ENCODE data around the gene PLCH2.

Gene PLCH2

DNA sequence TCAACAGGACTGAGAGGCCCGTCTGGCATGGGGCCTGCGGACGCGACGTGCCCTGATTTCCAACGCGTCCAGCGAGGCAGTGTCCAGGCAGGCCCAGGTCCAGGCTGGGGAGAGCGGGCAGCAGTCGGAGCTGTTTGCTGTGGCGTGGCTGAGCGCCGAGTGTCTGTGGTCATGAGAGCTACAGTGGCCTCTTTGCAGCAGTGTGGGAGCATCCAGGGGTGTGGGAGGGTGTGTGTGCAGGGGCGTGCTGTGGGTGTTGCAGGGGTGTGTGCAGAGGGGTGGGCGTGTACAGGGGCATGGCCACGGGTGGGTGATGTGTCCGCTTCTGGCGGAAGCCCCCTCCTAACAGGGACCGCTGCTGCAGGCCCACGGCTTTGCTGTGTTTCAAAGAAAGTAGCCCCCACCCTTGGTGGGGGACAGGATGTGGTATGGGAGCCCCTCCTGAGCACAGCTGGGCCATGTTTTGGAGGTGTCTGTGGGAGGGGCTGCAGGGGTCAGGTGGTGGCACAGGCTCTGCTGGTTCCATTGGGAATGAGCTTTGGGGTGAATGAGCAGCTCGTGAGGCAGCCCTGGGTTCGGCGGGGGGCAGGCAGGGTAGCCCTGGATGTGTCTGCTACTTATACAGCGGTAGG, 17.7 kb downstream of the PLCH2 start:
- no peak for TF ChIP-seq YY1 (IDR thresholded peaks at IDR 0.05; ENCODE audit: low read depth)

DNA sequence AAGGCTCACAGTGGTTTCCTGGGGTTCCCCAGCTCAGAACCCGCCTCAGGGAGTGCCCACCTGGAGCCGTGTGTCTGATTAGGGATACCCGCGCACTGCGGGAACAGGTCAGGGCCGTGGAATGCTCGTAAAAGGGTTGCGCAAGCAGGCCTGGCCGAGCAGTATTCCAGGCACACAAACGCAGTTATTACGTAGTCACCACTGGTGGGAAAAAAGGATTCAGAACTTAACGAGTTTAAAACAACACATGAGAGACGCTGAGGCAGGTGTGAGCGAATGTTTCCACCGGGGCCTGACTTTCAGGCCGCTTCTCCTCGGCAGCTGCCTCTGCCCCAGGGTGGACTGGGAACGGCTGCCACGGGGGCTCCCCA, 18.2 kb downstream of the PLCH2 start:
- TF ChIP-seq RAD21 (IDR thresholded peaks at IDR 0.05; ENCODE audit: low read depth): no peak
- peak; percentile 59; the same call in 1 of the 2 replicates for TF ChIP-seq TEAD4 (IDR thresholded peaks at IDR 0.05)
- TF ChIP-seq CEBPB (IDR thresholded peaks at IDR 0.05): peak; percentile 98

DNA sequence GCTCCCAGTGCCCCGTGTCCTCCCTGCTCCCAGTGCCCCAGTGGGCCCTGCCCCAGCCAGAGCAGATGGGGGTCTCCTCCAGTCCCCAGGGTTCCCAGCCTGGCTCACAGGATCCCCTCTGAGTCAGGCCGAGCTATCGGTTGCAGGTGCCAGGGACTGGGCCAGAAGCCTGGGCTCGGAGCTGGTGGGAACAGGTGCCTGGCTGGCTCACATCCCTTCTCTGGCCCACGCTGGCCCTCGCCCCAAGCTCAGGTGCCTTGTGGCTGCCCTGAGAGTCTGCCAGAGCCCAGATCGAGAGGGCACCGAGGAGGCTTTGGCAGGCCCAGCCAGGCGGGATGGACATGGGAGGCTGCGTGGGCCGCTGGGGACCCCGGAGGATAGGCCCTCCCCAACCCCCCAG, 18.9 kb downstream of the PLCH2 start:
- TF ChIP-seq YY1 (IDR thresholded peaks at IDR 0.05; ENCODE audit: low read depth) (no peak), ZBTB7A (IDR thresholded peaks at IDR 0.05; ENCODE audit: low read depth) (0 out of 2 replicates have a peak, but pooled peaks have one; percentile 7)

DNA sequence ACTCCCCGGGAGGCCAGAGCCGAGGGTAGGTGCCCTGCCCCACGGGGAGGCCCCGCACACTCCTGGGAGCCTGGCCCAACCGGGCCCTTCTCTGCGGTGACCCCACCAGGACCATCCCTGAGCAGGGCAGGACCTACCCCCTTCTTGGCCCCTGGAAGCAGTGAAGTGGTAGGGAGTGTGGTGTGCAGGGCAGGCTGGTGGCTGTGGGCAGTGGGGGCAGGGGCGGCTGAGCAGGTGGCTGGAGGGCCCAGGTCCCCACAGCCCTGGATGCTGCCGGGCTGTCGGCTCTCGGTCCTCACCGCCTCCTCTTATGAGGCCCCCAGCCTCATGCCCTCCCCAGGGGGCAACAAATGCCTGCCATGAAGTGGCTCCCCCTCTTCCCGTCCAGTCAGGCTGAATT, 19.5 kb downstream of the PLCH2 start:
- TF ChIP-seq EP300 (IDR thresholded peaks at IDR 0.05; ENCODE audit: borderline replicate concordance) (no peak), TCF12 (IDR thresholded peaks at IDR 0.05; ENCODE audit: low read depth) (no peak), ZBTB7A (IDR thresholded peaks at IDR 0.05; ENCODE audit: low read depth) (0 out of 2 replicates have a peak, but pooled peaks have one; percentile 2)

DNA sequence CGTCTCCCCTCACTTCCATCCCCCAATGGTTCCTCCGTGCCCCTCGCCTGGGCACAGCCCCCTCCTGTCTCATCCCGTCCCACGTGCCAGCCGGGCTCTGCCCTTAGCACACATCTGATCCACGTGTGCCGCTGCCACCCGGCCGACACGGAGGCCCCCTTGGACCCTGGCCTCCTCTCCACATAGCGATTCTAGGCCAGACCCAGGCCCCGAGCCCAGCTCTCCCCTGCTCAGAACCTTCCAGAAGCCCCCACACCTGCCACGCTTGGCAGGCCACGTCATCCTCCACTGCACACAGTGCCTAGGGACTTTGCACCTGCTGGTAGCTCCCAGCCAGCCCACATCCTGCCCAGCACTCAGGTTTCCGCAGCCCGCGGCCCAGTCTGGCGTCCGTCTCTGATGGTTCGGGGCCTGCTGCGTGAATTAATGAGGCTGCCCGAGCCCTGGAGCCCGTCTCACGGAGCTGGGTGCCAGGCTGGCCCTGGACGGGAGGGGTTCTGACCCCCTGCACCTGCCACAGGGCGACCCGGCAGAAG, 20.1 kb downstream of the PLCH2 start:
- TF ChIP-seq, protein P1, sequence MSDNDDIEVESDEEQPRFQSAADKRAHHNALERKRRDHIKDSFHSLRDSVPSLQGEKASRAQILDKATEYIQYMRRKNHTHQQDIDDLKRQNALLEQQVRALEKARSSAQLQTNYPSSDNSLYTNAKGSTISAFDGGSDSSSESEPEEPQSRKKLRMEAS (IDR thresholded peaks at IDR 0.05): no peak
- no peak for TF ChIP-seq ZBTB7A (IDR thresholded peaks at IDR 0.05; ENCODE audit: low read depth)

DNA sequence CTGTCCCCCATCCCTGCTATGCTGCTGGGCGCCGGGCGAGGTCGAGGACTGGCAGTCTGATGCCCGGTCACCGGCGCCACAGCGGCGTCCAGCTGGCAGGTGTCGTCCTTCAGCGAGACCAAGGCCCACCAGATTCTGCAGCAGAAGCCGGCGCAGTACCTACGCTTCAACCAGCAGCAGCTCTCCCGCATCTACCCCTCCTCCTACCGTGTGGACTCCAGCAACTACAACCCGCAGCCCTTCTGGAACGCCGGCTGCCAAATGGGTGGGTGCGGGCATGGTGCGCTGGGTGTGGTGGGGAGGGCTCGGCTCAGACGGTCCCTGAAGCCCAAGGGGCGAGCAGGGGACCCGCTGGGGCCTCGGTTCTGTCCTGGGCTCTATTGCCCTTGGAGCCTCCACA, 20.7 kb downstream of the PLCH2 start:
- TF ChIP-seq TCF12 (IDR thresholded peaks at IDR 0.05; ENCODE audit: low read depth) (no peak), EGR1 (IDR thresholded peaks at IDR 0.05) (no peak)
- TF ChIP-seq, protein P2, sequence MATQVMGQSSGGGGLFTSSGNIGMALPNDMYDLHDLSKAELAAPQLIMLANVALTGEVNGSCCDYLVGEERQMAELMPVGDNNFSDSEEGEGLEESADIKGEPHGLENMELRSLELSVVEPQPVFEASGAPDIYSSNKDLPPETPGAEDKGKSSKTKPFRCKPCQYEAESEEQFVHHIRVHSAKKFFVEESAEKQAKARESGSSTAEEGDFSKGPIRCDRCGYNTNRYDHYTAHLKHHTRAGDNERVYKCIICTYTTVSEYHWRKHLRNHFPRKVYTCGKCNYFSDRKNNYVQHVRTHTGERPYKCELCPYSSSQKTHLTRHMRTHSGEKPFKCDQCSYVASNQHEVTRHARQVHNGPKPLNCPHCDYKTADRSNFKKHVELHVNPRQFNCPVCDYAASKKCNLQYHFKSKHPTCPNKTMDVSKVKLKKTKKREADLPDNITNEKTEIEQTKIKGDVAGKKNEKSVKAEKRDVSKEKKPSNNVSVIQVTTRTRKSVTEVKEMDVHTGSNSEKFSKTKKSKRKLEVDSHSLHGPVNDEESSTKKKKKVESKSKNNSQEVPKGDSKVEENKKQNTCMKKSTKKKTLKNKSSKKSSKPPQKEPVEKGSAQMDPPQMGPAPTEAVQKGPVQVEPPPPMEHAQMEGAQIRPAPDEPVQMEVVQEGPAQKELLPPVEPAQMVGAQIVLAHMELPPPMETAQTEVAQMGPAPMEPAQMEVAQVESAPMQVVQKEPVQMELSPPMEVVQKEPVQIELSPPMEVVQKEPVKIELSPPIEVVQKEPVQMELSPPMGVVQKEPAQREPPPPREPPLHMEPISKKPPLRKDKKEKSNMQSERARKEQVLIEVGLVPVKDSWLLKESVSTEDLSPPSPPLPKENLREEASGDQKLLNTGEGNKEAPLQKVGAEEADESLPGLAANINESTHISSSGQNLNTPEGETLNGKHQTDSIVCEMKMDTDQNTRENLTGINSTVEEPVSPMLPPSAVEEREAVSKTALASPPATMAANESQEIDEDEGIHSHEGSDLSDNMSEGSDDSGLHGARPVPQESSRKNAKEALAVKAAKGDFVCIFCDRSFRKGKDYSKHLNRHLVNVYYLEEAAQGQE (IDR thresholded peaks at IDR 0.05; ENCODE audit: low read depth): no peak

DNA sequence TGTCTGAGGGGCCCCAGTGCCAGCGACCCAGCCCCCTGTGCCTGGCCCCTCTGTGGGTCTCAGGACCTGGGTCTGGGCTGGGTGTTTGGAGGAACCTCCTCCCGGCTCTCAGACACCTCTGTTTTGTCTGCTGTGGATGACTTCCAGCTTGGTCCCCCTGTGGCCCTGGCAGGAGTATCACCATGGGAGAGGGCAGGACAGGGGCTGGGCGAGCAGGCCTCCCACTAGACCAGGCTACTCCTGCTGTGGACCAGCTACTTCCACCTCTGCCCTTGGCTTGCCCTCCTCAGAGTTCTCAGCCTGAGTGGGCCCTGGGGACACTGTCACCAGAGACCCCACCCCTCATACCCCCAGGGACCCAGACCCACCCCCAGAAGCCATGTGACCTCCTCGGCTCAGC, 21.8 kb downstream of the PLCH2 start:
- TF ChIP-seq CREB1 (IDR thresholded peaks at IDR 0.05; ENCODE audit: low read depth) (no peak), CEBPB (IDR thresholded peaks at IDR 0.05) (no peak), EGR1 (IDR thresholded peaks at IDR 0.05) (no peak), TAF1 (IDR thresholded peaks at IDR 0.05; ENCODE audit: low read depth) (no peak), RAD21 (IDR thresholded peaks at IDR 0.05; ENCODE audit: low read depth) (no peak), NFIC (IDR thresholded peaks at IDR 0.05) (no peak), ZBTB7A (IDR thresholded peaks at IDR 0.05; ENCODE audit: low read depth) (no peak), FOXM1 (IDR thresholded peaks at IDR 0.05; ENCODE audit: borderline replicate concordance, low read depth) (no peak), EP300 (IDR thresholded peaks at IDR 0.05; ENCODE audit: borderline replicate concordance) (no peak), TCF12 (IDR thresholded peaks at IDR 0.05; ENCODE audit: low read depth) (no peak), TEAD4 (IDR thresholded peaks at IDR 0.05) (no peak), YY1 (IDR thresholded peaks at IDR 0.05; ENCODE audit: low read depth) (no peak)
- TF ChIP-seq, protein P3, sequence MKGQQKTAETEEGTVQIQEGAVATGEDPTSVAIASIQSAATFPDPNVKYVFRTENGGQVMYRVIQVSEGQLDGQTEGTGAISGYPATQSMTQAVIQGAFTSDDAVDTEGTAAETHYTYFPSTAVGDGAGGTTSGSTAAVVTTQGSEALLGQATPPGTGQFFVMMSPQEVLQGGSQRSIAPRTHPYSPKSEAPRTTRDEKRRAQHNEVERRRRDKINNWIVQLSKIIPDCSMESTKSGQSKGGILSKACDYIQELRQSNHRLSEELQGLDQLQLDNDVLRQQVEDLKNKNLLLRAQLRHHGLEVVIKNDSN (IDR thresholded peaks at IDR 0.05): no peak
- TF ChIP-seq, protein P2 (IDR thresholded peaks at IDR 0.05; ENCODE audit: low read depth): no peak
- TF ChIP-seq, protein P1 (IDR thresholded peaks at IDR 0.05): no peak

DNA sequence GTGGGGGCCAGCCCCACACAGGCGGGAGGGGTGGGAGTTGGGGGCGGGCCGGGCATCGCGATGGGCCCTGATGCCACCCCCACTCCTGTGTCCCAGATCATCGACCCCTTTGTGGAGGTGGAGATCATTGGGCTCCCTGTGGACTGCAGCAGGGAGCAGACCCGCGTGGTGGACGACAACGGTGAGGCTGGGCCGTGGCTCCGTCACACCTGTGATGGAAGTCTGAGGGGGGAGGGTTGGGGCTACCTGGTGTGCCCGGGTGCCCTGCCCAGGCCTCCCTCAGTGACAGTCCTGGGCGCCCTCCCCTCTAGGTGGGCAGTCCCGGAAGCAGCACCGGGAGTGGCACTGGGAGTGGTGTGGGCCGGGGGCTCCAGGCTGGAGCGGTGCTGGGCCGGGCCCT, 22.6 kb downstream of the PLCH2 start:
- TF ChIP-seq NFIC (IDR thresholded peaks at IDR 0.05) (no peak), EP300 (IDR thresholded peaks at IDR 0.05; ENCODE audit: borderline replicate concordance) (no peak), EGR1 (IDR thresholded peaks at IDR 0.05) (no peak), ZBTB7A (IDR thresholded peaks at IDR 0.05; ENCODE audit: low read depth) (no peak), CEBPB (IDR thresholded peaks at IDR 0.05) (no peak), CREB1 (IDR thresholded peaks at IDR 0.05; ENCODE audit: low read depth) (no peak), TAF1 (IDR thresholded peaks at IDR 0.05; ENCODE audit: low read depth) (no peak), TEAD4 (IDR thresholded peaks at IDR 0.05) (no peak), TCF12 (IDR thresholded peaks at IDR 0.05; ENCODE audit: low read depth) (no peak), RAD21 (IDR thresholded peaks at IDR 0.05; ENCODE audit: low read depth) (no peak), YY1 (IDR thresholded peaks at IDR 0.05; ENCODE audit: low read depth) (no peak), FOXM1 (IDR thresholded peaks at IDR 0.05; ENCODE audit: borderline replicate concordance, low read depth) (no peak)
- TF ChIP-seq, protein P1 (IDR thresholded peaks at IDR 0.05): no peak
- TF ChIP-seq, protein P3 (IDR thresholded peaks at IDR 0.05): no peak
- TF ChIP-seq, protein P2 (IDR thresholded peaks at IDR 0.05; ENCODE audit: low read depth): no peak
